Panc1 (cell line): Measurements from ENCODE around the gene ANO3. TPM values are rescaled to one million over a fixed set of nuclear protein-coding genes. Genes with fewer than 3 reads are reported as not detected.

Source experiments
- ATAC-seq: fragments of 200-7000 bp; cut with Tn5 transposase; 2 replicates; pipeline ENCODE4 v1.9.1; 2020; ENCODE audit warnings: mild to moderate bottlenecking, moderate library complexity
- BruUV-seq: library from RNA; stranded (reverse); fragments of 400-500 nt; replicated peaks from 2 replicates; lab custom pipeline; 2021; lab: Mats Ljungman, UMichigan
- CTCF ChIA-PET: fragments of 300-600 bp; sonication (Branson Sonifier 250); formaldehyde crosslinking; loops from one replicate; lab custom pipeline; 2022; ENCODE audit warnings: antibody characterized with exemption; lab: Charles Lee
- POLR2A ChIA-PET: fragments of 300-600 bp; sonication (Branson Sonifier 250); formaldehyde crosslinking; loops from one replicate; lab custom pipeline; 2022; ENCODE audit warnings: antibody characterized with exemption; lab: Charles Lee
- DNase-seq: peaks from one replicate; pipeline ENCODE4 v3.0.0-alpha.2; 2010; ENCODE audit warnings: low read depth, low spot score
- H3K27ac ChIP-seq: 2 replicates; pipeline ENCODE4 v1.5.1; 2011; ENCODE audit warnings: mild to moderate bottlenecking, low read length, inconsistent platforms
- H3K27me3 ChIP-seq: fragments of 200-500 bp; sonication (Bioruptor generic); 2 replicates; pipeline ENCODE4 v1.6.0; 2014; ENCODE audit warnings: low read length, inconsistent platforms; ENCODE audit not compliant: control insufficient read depth, insufficient read depth
- H3K36me3 ChIP-seq: fragments of 200-500 bp; sonication (Bioruptor generic); 2 replicates; pipeline ENCODE4 v1.5.1; 2014; ENCODE audit warnings: inconsistent platforms, mild to moderate bottlenecking, low read length, moderate library complexity; ENCODE audit not compliant: control insufficient read depth, insufficient read depth
- H3K4me1 ChIP-seq: 2 replicates; pipeline ENCODE4 v1.5.1; 2011; ENCODE audit warnings: inconsistent platforms, mild to moderate bottlenecking, low read length, moderate library complexity; ENCODE audit not compliant: control insufficient read depth, insufficient read depth
- H3K4me3 ChIP-seq, 2 experiments: 2 replicates each; pipeline ENCODE4 v1.5.1; 2011 to 2012; ENCODE audit warnings: low read depth in 2 of 2, low read length in 2 of 2, mild to moderate bottlenecking in 2 of 2, inconsistent platforms in 1 of 2, moderate library complexity in 1 of 2
- H3K9me3 ChIP-seq: fragments of 200-500 bp; sonication (Bioruptor generic); 2 replicates; pipeline ENCODE4 v1.5.1; 2014; ENCODE audit warnings: low read depth, mild to moderate bottlenecking, inconsistent platforms, low read length, moderate library complexity; ENCODE audit not compliant: control insufficient read depth, insufficient read depth
- CTCF ChIP-seq: fragments of 450-650 bp; IDR thresholded peaks from 2 replicates; pipeline ENCODE4 v1.5.1; 2017; ENCODE audit warnings: mild to moderate bottlenecking
- POLR2AphosphoS5 ChIP-seq: IDR thresholded peaks from 2 replicates; pipeline ENCODE4 v1.6.1; 2012; ENCODE audit warnings: mild to moderate bottlenecking, low read depth, low read length, moderate library complexity
- REST ChIP-seq, 2 experiments: IDR thresholded peaks; 2 replicates each; pipeline ENCODE4 v1.6.1; 2011 to 2012; ENCODE audit warnings: low read depth in 2 of 2, control low read depth in 1 of 2, low read length in 1 of 2, mild to moderate bottlenecking in 1 of 2, moderate library complexity in 1 of 2; ENCODE audit not compliant: insufficient read depth in 1 of 2
- SIN3A ChIP-seq: IDR thresholded peaks from 2 replicates; pipeline ENCODE4 v1.6.1; 2012; ENCODE audit warnings: low read depth, mild to moderate bottlenecking, low read length, moderate library complexity, borderline replicate concordance; ENCODE audit not compliant: insufficient read depth
- TCF7L2 ChIP-seq: IDR thresholded peaks from 2 replicates; pipeline ENCODE4 v1.6.1; 2011; ENCODE audit warnings: mild to moderate bottlenecking, low read depth, low read length, inconsistent platforms
- in situ Hi-C: cut with HindIII; loops from 2 replicates; pipeline ENCODE4 v1.10.0; 2016; ENCODE audit warnings: low sequenced_read_pairs, low pct_unique_long_range_greater_than_20kb
- intact Hi-C: fragments of 100-400 bp; cut with micrococcal nuclease; formaldehyde crosslinking; loops from one replicate; pipeline ENCODE4 v1.10.0; 2022; ENCODE audit not compliant: unreplicated experiment
- total RNA-seq: library from RNA; stranded (reverse); gene quantifications from one replicate; pipeline ENCODE4 v1.2.1, GENCODE V29; 2021; ENCODE audit not compliant: unreplicated experiment

Gene ANO3
- total RNA-seq, 1 experiment from 2014 or later: not detected

- Histone ChIP-seq H3K9me3 (no peaks in the 10 kb centered on the region), H3K4me1 (no peaks in the 10 kb centered on the region), H3K27me3 (no peaks in the 10 kb centered on the region), H3K4me3 (no peak overlapping the region), H3K27ac (no peak overlapping the region), H3K36me3 (no peaks in the 10 kb centered on the region)
- ATAC-seq: no peak
- in situ Hi-C loops: no loop called here
- TF ChIP-seq REST (IDR thresholded peaks at IDR 0.05; ENCODE audit: insufficient read depth in 1 of 2, low read depth in 2 of 2, low read length in 1 of 2) (no peak), POLR2AphosphoS5 (no peak), CTCF (no peak), TCF7L2 (no peak), SIN3A (no peak)
- BruUV-seq: no TSS peak
- ChIA-PET POLR2A (interaction anchor here (0.5 kb wide), 1 partner anchor 15 kb away, joined by 7 read pairs; no protein-coding TSS in a partner anchor), CTCF (no interaction called here)
- intact Hi-C loops: no loop called here
- DNase-seq: no peak
Measured at GRCh38 chr11:26541870-26542269, 209.9 kb downstream of the ANO3 start.

- no peak overlapping the region for H3K27ac ChIP-seq
- H3K9me3 ChIP-seq: no peaks in the 10 kb centered on the region
- no peak for DNase-seq
- no peaks in the 10 kb centered on the region for H3K27me3 ChIP-seq
- ChIA-PET CTCF (no interaction called here), POLR2A (no interaction called here)
- BruUV-seq: no TSS peak
- H3K4me3 ChIP-seq: no peak overlapping the region
- no peak for ATAC-seq
- TF ChIP-seq TCF7L2 (no peak), SIN3A (no peak), POLR2AphosphoS5 (no peak), REST (IDR thresholded peaks at IDR 0.05; ENCODE audit: insufficient read depth in 1 of 2, low read depth in 2 of 2, low read length in 1 of 2) (no peak), CTCF (no peak)
- in situ Hi-C loops (no loop called here), intact Hi-C loops (no loop called here)
- H3K36me3 ChIP-seq: no peaks in the 10 kb centered on the region
- no peaks in the 10 kb centered on the region for H3K4me1 ChIP-seq
Measured at GRCh38 chr11:26549176-26549575, 217.2 kb downstream of the ANO3 start.
